Measurements from ENCODE around the gene TMEM107.
A peak's percentile ranks its signal among the peaks of the same experiment; 100 is the strongest.
"Not testable (repeated sequence)": the region's sequence is repeated elsewhere in the genome, so short reads cannot be mapped to it uniquely, and the experiment has no call there.

TMEM107 gene
- total RNA-seq = 3.8 to 25.7 (median 11.9) reads per million in 17 experiments

DNA sequence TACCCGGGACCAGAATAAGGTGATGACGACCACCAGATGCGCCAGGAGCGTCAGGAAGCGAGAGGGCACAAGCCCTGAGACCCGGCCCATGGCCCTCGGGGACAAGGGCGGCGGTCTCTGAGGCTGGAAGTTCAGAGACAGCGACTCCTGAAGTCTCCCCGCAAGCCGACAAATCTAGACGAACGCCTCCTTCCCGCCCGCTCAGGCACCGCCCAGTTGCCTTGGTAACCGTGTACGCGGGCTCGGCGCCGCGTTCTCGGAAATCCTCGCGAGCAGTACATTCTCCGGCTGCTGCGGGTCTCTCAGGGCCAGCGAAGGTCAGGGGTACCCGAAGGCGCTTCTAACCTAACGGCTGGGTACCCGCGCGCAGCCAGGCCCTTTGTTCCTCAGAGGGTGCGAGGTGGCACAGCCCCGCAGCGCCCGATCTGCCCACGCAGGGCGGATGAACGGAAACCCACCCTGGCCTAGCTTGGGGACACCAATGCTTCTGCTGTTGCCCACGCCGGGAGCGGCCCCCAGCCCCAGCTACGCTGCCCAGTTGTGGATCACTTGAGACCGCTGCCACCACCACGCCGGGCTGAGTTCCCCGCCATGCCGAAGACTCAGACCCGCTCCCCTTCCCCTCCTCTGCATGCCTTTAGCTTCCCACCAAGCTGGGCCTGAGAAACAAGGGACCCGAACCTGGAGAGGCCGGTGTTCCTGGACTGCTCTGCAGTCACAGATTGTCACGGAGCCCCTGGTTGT lies at the start of gene TMEM107:
Gene TMEM107, minus strand, starts transcription at position 184 of the 744 bp plus-strand sequence. Its CDS starts 94 bp downstream, at position 90.
- DNase-seq = peak; percentile 89 to 97 (median 94)

GRCh38 chr17:8224891-8225812 lies 49.0 kb upstream of the TMEM107 start:
- no peak for DNase-seq

DNA sequence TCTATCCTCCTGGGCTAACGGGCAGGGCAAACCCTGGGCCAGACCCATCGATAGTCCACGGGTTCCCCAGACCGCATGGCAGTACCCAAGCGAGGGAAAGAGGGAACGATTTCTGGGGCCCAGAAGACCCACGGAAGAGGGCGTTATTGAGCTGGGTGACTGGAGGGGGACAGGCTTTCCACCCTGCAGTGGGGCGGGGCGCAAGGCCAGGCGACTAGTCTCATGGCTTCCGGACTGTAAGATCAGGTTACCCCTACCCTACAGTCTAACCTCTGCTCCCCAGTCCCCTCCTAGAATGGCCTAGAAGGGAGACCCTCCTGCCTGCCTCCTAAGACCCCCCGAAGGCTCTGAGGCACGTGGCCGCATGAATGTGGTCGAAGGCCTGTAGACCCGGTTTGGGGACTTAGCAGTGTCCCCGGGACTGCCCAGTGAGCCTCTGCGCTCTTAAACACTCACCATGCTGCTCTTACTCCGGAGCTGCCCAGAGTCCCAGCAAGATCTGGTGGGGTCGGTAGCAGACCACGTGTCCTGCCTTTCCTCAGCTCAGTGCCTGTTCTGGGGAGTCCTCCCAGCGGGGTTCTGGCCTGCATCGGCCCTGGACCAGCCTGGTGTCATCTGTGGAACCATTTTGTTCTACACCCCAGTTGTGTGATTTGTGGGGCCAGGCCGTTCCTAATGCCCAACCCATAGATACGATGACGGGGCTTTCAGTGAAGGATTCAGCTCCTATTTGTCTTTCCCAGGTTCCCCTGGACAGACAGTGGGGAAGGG lies 47.4 kb upstream of the TMEM107 start:
- peak; percentile 59 to 81 (median 70) for DNase-seq

GRCh38 chr17:8222630-8223355 lies 46.6 kb upstream of the TMEM107 start:
- DNase-seq = peak; percentile 96 to 98 (median 98)

DNA sequence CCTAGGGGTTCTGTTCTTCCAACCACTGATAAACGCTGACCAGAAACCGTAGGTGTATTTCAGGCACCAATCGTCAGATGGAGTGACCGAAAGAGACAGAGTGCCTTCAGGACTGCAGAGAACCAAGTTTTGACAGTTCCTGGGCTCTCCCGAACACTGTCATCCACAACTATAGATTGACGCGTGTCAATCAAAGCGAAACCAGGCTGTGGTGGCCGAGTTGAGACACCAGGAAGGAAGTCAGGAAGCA lies 46.1 kb upstream of the TMEM107 start:
- DNase-seq = peak in 1 of 4 experiments; percentile 87

- DNase-seq = peak; percentile 85 to 91 (median 90)
Observed at GRCh38 chr17:8221663-8222379, 45.6 kb upstream of the TMEM107 start.

- peak; percentile 89 to 96 (median 92) for DNase-seq
Observed at GRCh38 chr17:8220783-8221662, 44.8 kb upstream of the TMEM107 start.

GRCh38 chr17:8214000-8214399 lies 37.8 kb upstream of the TMEM107 start:
- DNase-seq = not testable (repeated sequence)

GRCh38 chr17:8212312-8213180 lies 36.4 kb upstream of the TMEM107 start:
- peak in 1 of 4 experiments; percentile 17 for DNase-seq

- peak in 1 of 4 experiments; percentile 21 for DNase-seq
Observed at GRCh38 chr17:8210761-8211458, 34.7 kb upstream of the TMEM107 start.

GRCh38 chr17:8209907-8210760 lies 34.0 kb upstream of the TMEM107 start, which contains the start of gene AURKB:
TSS of gene AURKB (minus strand) at chr17:8210575. CDS start at chr17:8210224, 351 bp downstream.
- peak; percentile 96 to 98 (median 97) for DNase-seq

GRCh38 chr17:8206536-8206935 lies 30.4 kb upstream of the TMEM107 start:
- no peak for DNase-seq

DNA sequence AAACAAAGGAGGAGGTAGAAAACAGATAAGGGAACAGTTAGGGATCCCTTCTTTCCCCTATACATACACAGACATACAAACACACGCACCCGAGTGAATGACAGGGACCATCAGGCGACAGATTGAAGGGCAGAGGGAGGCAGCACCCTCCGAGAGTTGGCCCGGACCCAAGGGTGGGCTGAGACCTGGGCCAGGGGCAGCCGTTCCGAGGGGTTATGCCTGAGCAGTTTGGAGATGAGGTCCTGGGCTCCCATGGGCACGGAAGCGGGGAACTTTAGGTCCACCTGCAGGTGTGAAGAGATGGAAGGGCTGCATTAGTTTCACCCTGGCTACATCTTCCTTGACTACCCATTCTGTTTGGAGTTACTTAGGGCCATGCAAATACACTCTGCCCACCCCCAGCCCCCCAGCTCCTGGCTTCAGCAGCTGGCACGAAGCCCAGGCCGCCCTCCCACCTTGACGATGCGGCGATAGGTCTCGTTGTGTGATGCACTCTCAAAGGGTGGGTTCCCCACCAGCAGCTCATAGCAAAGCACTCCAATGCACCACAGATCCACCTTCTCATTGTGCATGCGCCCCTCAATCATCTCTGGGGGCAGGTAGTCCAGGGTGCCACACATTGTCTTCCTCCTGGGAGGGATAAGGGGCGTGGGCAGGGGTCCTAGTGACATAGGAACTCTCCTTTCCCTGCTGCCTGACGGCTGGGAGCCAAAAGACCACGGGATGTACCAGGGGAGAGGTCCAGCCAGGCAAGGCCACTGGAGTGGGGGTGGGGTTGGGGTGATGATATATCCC lies 28.8 kb upstream of the TMEM107 start:
- DNase-seq = no peak

DNA sequence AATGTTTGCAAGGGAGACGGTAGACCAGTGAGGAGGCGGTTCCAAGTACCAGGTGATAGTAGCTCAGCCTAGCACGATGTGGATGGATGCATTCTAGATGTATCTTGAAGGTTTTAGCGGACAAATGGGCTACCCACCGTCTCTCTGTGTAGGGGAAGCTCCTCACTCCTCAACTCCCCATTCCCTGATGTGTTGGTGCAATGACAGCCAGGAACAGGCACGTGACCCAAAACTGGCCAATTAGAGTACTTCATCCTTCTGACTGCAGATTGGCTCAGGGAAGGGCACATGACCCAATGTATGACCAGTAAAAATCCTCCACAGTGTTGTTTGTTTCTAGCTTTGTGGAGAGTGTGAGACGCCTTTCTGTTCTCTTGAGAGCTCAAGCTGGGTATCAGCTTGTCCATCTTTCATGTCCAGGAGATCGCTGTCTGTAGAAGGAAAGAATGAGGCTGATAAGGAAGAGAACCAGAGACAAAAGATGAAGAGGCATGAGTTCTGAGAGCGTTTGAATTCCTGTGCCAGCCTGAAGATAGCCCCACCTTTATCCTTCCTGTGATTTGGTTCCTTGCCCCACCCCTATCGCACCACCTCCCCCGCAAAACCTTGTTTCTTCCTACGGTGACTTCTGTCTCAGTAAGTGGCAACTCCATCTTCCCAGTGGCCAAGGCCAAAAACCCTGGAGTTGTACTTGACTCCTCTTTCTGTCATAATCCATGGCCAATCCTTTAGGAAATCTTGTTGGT lies 16.1 kb upstream of the TMEM107 start:
- DNase-seq = peak; percentile 72 to 82 (median 82)

GRCh38 chr17:8190506-8190905 lies 14.3 kb upstream of the TMEM107 start:
- DNase-seq = no peak

All from suppressor macrophage (primary cell).